NCI-H1417 (cell line): ENCODE data around the gene TNFAIP3.
"Not testable (repeated sequence)": the region's sequence is repeated elsewhere in the genome, so short reads cannot be mapped to it uniquely, and the experiment has no call there.

Source experiments
- DNase-seq, 3 experiments: peaks; one replicate each; lab custom pipeline; 2025; lab: John Stamatoyannopoulos, UW

The TNFAIP3 gene

GRCh38 chr6:137844773-137845172, 22.3 kb upstream of the TNFAIP3 start:
- not testable (repeated sequence) for DNase-seq

DNA sequence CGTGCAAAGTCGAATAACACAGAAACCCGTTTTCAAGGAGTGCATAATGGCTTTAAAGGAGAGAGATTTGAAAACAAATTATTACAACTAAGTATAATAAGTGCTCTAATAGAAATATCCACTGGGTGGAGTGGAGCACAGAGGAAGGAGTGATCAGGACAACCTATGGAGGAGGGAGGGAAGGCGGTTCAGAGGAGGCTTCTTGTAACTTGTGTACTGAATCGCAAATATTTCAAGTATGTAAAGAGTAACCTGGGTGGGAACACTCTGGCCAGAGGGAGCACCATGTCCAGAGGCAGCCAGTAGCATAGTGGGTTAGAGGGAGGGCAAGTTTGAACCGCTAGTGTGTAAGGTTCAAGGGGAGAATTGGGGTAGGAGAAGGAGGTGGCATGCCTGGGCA, 21.6 kb upstream of the TNFAIP3 start:
- no peak for DNase-seq

DNA sequence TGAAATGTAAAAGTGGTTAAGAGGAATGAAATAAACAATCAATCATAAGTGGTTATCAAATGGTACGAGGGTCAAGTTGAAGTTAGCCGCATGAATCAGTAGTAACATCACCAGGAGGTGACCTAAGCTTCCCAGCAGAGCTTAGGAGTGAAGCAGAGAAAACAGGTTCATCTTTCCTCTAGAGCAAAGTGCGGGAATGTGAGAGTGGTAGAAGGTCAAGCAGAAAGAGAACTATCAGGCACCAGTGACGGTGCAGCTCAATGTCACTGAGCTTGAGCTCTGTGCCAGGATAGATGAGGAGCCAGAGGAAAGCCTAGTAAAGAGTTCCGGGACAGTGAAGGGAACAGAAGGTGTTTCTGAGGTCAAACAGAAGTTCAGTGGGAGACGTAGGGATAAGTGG, 20.8 kb upstream of the TNFAIP3 start:
- DNase-seq = no peak

- DNase-seq = no peak
Measured at GRCh38 chr6:137846772-137847313, 20.2 kb upstream of the TNFAIP3 start.

DNA sequence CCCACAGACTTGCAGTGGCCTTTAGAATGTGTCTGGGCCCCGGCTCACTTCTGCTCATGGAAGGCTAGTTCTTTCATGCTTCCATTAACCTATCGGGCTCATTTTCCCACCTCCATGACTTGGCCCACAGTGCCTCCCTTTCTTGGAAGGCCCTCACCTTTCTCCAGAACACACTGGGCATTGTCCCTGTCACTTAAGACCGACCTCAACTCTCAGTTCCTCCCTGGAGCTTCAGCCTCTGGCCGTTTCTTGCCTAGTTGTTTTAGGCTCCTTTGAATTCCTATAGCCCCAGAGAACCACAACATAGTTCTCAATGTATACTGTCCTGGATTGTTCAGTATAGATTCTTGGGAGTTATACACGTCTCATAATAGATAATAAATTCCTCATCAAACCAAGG, 19.3 kb upstream of the TNFAIP3 start:
- no peak for DNase-seq

DNA sequence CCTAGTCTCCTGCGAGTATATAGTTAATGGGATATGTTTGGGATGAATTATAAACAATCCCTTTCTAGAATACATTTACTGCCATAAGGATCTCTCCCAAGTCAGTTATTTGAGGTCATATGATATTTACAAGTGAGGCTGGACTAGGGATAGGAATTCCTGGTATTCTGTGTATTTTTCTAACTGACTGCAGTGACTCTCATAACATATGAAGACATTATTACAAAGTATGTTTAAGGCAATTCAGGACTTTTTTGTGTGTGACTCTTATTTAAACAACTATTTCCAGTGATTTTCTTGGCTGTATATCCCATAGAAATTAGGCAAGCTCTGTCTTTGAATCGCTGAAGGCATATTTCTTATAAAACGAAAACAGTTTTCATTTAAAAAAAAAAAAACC, 18.4 kb upstream of the TNFAIP3 start:
- DNase-seq = no peak

DNA sequence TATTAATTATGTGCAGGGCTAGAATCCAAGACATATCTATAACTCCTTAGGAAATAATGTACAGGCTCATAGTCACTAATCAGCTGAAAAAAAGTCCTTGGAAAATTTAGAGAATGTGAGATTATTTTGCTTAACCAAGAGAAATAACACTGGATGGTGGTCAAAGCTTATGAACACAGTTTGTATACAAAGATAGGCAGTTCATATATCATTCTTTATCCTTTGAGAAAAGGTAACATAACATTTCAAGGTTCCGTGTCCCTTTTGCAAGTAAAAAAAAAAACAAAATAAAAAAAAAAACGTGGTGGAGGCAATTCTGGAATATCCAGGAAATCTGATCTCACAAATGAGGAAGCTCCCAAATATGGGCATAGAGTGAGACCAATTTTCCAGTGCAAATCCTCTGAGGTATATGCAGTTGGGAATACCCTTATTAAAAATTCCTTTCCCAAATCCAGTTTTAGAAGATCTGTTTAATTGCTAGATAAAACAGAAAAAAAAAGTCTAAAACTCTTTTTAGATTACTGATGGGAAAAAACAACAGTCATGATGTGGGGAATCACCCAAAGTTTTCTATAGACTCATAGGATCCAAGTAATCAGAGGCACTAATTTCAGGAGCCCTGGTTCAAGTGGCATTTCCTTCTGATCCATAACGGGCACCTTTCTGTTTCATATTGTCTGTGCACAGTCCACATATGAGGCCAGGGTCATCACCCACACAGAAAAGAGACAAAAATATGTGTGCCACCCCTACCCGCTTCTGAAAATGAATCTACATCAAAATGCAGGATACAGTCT, 17.7 kb upstream of the TNFAIP3 start:
- no peak for DNase-seq

DNA sequence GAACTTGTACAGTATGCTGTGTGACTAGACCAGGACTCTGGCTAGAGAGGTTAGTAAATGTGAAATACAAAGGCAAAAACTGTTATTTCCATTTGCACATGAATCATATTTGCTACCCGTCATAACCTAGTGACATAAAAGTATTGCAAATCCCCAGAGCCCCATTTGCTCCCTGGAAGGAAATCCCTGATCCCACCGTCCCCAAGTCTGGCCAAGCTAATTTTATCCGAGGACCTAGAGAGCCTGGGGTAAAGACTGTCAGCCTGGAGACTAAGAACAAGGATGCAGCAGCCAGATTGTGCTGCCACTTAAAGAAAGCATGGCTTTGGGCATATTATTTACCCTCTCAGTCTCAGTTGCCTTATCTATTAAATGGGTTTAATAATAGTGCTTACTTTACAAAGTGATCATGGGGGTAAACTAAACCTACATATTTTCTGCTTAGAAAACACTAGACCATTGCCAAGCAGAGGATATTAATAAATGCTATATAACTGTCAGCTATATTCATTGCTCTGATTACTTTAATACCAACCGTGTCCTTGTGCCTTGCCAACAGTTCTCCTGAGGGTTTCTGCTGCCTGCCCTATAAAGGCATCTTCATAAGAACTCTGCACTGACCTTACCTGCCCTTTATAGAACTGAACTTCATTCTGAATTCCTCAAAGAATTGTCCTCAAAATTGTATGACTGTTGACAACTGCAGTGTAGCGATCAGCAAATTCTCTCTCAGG, 16.9 kb upstream of the TNFAIP3 start:
- DNase-seq = no peak

- no peak for DNase-seq
Measured at GRCh38 chr6:137850816-137851602, 16.1 kb upstream of the TNFAIP3 start.

- DNase-seq = no peak
Measured at GRCh38 chr6:137851669-137852068, 15.4 kb upstream of the TNFAIP3 start.

GRCh38 chr6:137852346-137852745, 14.7 kb upstream of the TNFAIP3 start:
- no peak for DNase-seq

GRCh38 chr6:137852811-137853210, 14.2 kb upstream of the TNFAIP3 start:
- no peak for DNase-seq

DNA sequence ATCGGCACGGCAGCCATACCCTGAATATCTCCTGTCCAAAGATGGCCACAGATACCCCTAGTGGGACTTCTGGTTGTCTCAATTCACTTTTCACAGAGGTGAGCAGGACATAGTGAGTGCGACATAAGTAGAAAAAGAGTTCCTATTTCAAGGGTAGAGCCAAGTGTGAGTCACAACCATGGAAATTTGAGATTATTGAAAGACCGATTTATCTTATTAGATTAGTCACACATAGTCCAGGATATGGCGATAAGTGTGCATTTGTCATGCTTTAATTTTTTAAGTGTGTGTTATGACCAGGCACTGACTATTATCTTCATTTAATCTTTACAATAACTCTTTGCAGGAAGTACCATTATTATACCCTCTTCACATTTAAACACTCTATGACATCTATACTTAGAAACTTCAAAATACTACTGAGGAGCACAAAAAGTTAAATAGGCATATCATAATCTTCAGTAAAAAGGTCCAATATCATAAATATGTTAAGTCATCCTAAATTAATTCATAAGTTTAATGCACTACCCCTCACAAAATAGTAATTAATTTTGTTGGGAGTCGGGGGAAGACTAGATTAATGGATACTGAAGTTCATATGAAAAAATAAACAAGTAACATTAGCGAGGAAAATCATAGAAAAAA, 13.4 kb upstream of the TNFAIP3 start:
- DNase-seq = peak in 1 of 3 experiments; percentile 14

DNA sequence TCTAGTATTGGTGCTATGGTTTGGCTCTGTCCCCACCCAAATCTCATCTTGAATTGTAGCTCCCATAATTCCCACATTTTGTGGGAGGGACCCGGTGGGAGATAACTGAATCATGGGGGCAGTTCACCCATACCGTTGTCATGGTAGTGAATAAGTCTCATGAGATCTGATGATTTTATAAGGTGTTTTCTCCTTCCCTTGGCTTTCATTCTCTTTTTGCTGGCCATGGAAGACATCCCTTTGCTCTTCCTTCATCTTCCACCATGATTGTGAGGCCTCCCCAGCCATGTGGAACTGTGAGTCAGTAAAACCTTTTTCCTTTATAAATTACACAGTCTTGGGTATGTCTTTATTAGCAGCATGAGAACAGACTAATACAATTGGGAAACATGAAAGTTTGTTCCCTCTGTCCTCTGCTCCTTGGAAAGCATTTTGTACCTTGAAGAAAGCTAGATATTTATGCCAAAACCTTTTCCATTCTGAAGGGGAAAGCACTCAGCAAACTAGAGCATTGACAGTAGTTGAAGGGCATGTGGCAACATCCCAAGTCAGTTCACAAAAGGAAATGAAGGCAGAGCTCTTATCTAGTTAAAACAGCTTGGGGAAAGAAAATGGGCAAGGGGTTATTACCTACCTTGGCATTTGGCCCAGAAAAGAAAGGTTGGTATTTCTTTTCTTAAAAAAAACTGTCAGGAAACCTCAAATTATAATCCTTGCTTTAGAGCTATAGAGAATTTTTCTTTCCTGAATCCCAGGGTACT, 10.7 kb upstream of the TNFAIP3 start:
- DNase-seq = no peak

- no peak for DNase-seq
Measured at GRCh38 chr6:137859025-137859424, 8.0 kb upstream of the TNFAIP3 start.

DNA sequence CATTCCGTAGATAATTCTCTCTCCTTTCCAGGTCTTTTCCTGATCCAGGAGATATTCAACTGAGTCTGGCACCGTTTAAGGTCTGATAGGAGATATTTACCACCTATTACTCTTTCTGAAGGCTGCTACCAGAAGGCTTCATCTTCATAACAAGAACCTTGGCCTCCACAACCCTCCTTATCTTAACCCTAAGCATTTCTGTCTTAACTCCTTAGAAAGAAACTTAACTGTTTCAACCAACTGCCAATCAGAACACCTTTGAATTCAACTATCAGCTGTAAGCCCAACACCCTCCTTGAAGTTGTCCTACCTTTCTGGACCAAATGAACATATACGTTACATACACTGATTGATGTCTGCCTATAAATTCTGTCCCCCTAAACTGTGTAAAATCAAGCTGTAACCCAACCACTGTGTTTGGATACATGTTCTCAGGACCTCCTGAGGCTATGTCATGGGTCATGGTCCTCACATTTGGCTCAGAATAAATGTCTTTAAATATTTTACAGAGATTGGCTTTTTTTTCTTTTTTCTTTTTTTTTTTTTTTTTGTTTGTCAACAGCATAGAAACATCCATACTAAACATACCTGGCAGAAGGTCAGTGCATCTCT, 6.6 kb upstream of the TNFAIP3 start:
- no peak for DNase-seq

- no peak for DNase-seq
Measured at GRCh38 chr6:137861550-137862337, 5.3 kb upstream of the TNFAIP3 start.

GRCh38 chr6:137862419-137863090, 4.5 kb upstream of the TNFAIP3 start:
- DNase-seq = no peak

GRCh38 chr6:137863091-137863797, 3.8 kb upstream of the TNFAIP3 start:
- DNase-seq = no peak
